HL-60 (cell line): ENCODE data around the gene APAF1.

ENCODE experiments used
- DNase-seq, 2 experiments: peaks; one replicate each; pipeline ENCODE4 v3.0.0-alpha.2; 2010 to 2020; ENCODE audit warnings: low read depth in 1 of 2, low spot score in 1 of 2
- H3K27ac ChIP-seq: fragments of 250-450 bp; sonication (Bioruptor Pico); replicated peaks from 2 replicates; pipeline ENCODE4 v1.5.1; 2020; ENCODE audit warnings: mild to moderate bottlenecking, moderate library complexity
- H3K27me3 ChIP-seq: fragments of 250-450 bp; sonication (Bioruptor Pico); 2 replicates; pipeline ENCODE4 v1.5.1; 2021; ENCODE audit warnings: mild to moderate bottlenecking, moderate library complexity; ENCODE audit not compliant: insufficient read depth, poor library complexity, severe bottlenecking
- H3K4me3 ChIP-seq: replicated peaks from 2 replicates; pipeline ENCODE4 v1.5.1; 2011; ENCODE audit warnings: mild to moderate bottlenecking, control low read depth, low read length; ENCODE audit not compliant: insufficient read depth
- GABPA ChIP-seq: IDR thresholded peaks from 2 replicates; pipeline ENCODE4 v1.6.1; 2012; ENCODE audit warnings: low read depth
- POLR2AphosphoS5 ChIP-seq: IDR thresholded peaks from 2 replicates; pipeline ENCODE4 v1.6.1; 2012; ENCODE audit warnings: low read depth
- SPI1 ChIP-seq: IDR thresholded peaks from 2 replicates; pipeline ENCODE4 v1.6.1; 2012; ENCODE audit warnings: low read depth, mild to moderate bottlenecking, borderline replicate concordance
- TF ChIP-seq, protein P1 (sequence below): IDR thresholded peaks from one replicate; pipeline ENCODE4 v1.5.1; 2011; ENCODE audit warnings: low read length, control low read depth, inconsistent platforms; ENCODE audit not compliant: insufficient read depth
- TF ChIP-seq, protein P2 (sequence below): IDR thresholded peaks from 2 replicates; pipeline ENCODE4 v1.6.1; 2012; ENCODE audit warnings: low read depth; ENCODE audit not compliant: insufficient replicate concordance

The APAF1 gene

DNA sequence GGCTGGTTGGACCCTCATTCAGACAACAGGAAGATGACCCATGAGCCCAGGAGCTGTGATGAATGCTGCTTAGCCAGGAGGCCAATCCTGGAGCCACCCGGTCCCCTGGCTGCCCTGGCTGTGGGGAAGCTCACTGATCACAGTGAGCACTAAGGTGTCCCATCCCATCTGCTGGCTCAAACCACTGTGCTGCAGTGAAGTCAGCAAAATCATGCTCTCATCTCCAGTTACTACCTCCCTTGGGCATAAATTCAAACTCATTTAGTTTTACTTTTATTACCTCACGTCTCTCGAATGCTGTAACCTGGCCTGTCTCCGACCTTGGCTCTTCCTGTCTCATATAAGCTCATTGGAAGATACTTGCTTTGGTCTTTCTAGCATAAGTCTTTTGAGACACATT is 112.4 kb downstream of the APAF1 start:
- no peak for DNase-seq

DNA sequence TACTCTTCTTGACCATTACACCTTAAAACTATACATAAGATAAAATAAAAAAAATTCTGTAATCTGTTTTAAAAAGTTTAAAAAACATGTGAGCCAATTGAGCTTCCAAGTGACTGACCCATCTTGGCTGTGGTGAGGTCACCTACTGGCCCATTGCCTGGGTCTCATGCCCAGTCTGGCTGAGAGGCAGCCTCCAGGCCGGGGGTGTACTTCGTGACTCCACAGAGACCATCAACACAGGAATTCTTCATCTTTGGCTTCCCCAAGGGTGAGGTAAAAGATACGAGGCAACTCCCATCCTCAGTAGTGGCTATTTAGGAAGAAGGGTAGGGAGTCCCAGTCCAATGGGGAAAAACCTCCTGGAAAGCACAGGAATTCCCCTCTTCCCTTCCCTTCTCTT is 113.2 kb downstream of the APAF1 start:
- TF ChIP-seq, protein P1, sequence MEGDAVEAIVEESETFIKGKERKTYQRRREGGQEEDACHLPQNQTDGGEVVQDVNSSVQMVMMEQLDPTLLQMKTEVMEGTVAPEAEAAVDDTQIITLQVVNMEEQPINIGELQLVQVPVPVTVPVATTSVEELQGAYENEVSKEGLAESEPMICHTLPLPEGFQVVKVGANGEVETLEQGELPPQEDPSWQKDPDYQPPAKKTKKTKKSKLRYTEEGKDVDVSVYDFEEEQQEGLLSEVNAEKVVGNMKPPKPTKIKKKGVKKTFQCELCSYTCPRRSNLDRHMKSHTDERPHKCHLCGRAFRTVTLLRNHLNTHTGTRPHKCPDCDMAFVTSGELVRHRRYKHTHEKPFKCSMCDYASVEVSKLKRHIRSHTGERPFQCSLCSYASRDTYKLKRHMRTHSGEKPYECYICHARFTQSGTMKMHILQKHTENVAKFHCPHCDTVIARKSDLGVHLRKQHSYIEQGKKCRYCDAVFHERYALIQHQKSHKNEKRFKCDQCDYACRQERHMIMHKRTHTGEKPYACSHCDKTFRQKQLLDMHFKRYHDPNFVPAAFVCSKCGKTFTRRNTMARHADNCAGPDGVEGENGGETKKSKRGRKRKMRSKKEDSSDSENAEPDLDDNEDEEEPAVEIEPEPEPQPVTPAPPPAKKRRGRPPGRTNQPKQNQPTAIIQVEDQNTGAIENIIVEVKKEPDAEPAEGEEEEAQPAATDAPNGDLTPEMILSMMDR = no peak
- TF ChIP-seq, protein P2, sequence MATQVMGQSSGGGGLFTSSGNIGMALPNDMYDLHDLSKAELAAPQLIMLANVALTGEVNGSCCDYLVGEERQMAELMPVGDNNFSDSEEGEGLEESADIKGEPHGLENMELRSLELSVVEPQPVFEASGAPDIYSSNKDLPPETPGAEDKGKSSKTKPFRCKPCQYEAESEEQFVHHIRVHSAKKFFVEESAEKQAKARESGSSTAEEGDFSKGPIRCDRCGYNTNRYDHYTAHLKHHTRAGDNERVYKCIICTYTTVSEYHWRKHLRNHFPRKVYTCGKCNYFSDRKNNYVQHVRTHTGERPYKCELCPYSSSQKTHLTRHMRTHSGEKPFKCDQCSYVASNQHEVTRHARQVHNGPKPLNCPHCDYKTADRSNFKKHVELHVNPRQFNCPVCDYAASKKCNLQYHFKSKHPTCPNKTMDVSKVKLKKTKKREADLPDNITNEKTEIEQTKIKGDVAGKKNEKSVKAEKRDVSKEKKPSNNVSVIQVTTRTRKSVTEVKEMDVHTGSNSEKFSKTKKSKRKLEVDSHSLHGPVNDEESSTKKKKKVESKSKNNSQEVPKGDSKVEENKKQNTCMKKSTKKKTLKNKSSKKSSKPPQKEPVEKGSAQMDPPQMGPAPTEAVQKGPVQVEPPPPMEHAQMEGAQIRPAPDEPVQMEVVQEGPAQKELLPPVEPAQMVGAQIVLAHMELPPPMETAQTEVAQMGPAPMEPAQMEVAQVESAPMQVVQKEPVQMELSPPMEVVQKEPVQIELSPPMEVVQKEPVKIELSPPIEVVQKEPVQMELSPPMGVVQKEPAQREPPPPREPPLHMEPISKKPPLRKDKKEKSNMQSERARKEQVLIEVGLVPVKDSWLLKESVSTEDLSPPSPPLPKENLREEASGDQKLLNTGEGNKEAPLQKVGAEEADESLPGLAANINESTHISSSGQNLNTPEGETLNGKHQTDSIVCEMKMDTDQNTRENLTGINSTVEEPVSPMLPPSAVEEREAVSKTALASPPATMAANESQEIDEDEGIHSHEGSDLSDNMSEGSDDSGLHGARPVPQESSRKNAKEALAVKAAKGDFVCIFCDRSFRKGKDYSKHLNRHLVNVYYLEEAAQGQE = no peak
- TF ChIP-seq GABPA (no peak), POLR2AphosphoS5 (no peak), SPI1 (no peak)
- Histone ChIP-seq H3K27me3 (no peaks in the 10 kb centered on the region), H3K4me3 (no peak overlapping the region), H3K27ac (no peak overlapping the region)
- DNase-seq = no peak

More for the DNA sequence above, 112.4 kb downstream of the APAF1 start:
- no peaks in the 10 kb centered on the region for H3K27me3 ChIP-seq
- TF ChIP-seq, protein P1 = no peak
- TF ChIP-seq, protein P2 = no peak
- no peak for TF ChIP-seq POLR2AphosphoS5
- no peak for TF ChIP-seq SPI1
- no peak overlapping the region for H3K27ac ChIP-seq
- no peak overlapping the region for H3K4me3 ChIP-seq

DNA sequence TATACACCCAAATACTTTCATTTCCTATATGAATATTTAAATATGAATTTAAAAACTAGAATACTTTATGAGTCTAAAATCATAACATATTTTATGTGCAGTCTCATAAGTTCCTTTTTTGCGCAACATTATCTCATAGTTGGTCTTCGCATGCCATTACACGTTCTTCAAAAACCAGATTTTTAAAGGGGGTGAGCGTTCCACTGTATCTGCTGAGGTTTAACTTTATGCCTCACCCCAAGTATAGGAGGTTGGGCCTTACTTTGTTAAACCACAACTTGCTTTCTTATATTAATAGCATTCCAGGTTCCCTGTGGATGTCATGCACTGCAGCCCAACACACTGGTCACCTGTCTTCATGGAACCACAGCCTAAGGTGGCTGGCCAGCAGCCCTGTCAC is 118.6 kb downstream of the APAF1 start:
- no peak for DNase-seq
- TF ChIP-seq, protein P2 = no peak
- TF ChIP-seq POLR2AphosphoS5 (no peak), SPI1 (no peak), GABPA (no peak)
- TF ChIP-seq, protein P1 = no peak
- no peak overlapping the region for H3K4me3 ChIP-seq
- no peak overlapping the region for H3K27ac ChIP-seq
- no peaks in the 10 kb centered on the region for H3K27me3 ChIP-seq
